IMR-90 (cell line): ENCODE data around the gene ELOVL1. TPM values are rescaled to one million over a fixed set of nuclear protein-coding genes. Genes with fewer than 3 reads are reported as not detected.

ENCODE experiments used
- ATAC-seq: fragments of 200-7000 bp; cut with Tn5 transposase; 2 replicates; pipeline ENCODE4 v1.9.1; 2020; ENCODE audit warnings: low read depth, mild to moderate bottlenecking, moderate library complexity
- BruUV-seq: library from RNA; stranded (reverse); fragments of 400-500 nt; replicated peaks from 2 replicates; lab custom pipeline; 2021; lab: Mats Ljungman, UMichigan
- CTCF ChIA-PET: fragments of 300-600 bp; formaldehyde crosslinking; extraction: SDS; loops from one replicate; lab custom pipeline; 2021; ENCODE audit warnings: antibody characterized with exemption; lab: Yijun Ruan, JAX
- POLR2A ChIA-PET: fragments of 300-600 bp; sonication (Branson Sonifier 250); formaldehyde crosslinking; loops from one replicate; lab custom pipeline; 2022; ENCODE audit warnings: antibody characterized with exemption; ENCODE audit not compliant: unreplicated experiment; lab: Charles Lee
- DNase-seq: peaks from one replicate; pipeline ENCODE4 v3.0.0; 2013
- H2AFZ ChIP-seq: replicated peaks from 2 replicates; pipeline ENCODE3; 2013; ENCODE audit warnings: low read length, mild to moderate bottlenecking; ENCODE audit not compliant: poor library complexity
- H2AK5ac ChIP-seq: 2 replicates; pipeline ENCODE4 v1.6.1; 2013; ENCODE audit warnings: low read depth, low read length, inconsistent platforms
- H2AK9ac ChIP-seq: replicated peaks from 2 replicates; pipeline ENCODE3; 2013; ENCODE audit warnings: mild to moderate bottlenecking, low read depth, low read length, moderate library complexity; ENCODE audit not compliant: poor library complexity
- H2BK120ac ChIP-seq: 2 replicates; pipeline ENCODE4 v1.6.1; 2013; ENCODE audit warnings: low read depth, low read length, inconsistent platforms
- H2BK15ac ChIP-seq: 3 replicates; pipeline ENCODE4 v1.6.1; 2013; ENCODE audit warnings: low read depth, low read length, inconsistent platforms
- H2BK20ac ChIP-seq: 2 replicates; pipeline ENCODE4 v1.6.1; 2013; ENCODE audit warnings: low read depth, mild to moderate bottlenecking, inconsistent platforms, low read length, moderate library complexity
- H2BK5ac ChIP-seq: 2 replicates; pipeline ENCODE4 v1.6.1; 2013; ENCODE audit warnings: mild to moderate bottlenecking, low read depth, low read length, inconsistent platforms; ENCODE audit not compliant: poor library complexity, severe bottlenecking
- H3K14ac ChIP-seq: replicated peaks from 2 replicates; pipeline ENCODE4 v1.6.1; 2013; ENCODE audit warnings: low read depth, low read length, inconsistent platforms
- H3K18ac ChIP-seq: 2 replicates; pipeline ENCODE4 v1.6.1; 2013; ENCODE audit warnings: low read depth, low read length, control low read depth
- H3K23ac ChIP-seq: 2 replicates; pipeline ENCODE4 v1.6.1; 2013; ENCODE audit warnings: low read depth, low read length, inconsistent platforms
- H3K27ac ChIP-seq: 2 replicates; pipeline ENCODE4 v1.5.1; 2013; ENCODE audit warnings: mild to moderate bottlenecking, control low read depth, low read length; ENCODE audit not compliant: insufficient read depth
- H3K27me3 ChIP-seq: 2 replicates; pipeline ENCODE4 v1.6.1; 2013; ENCODE audit warnings: low read length; ENCODE audit not compliant: control insufficient read depth, insufficient read depth
- H3K36me3 ChIP-seq: 2 replicates; pipeline ENCODE4 v1.6.1; 2013; ENCODE audit warnings: low read length, mixed read lengths; ENCODE audit not compliant: control insufficient read depth, insufficient read depth
- H3K4ac ChIP-seq: 2 replicates; pipeline ENCODE4 v1.6.1; 2013; ENCODE audit warnings: low read depth, low read length, inconsistent platforms
- H3K4me1 ChIP-seq: 2 replicates; pipeline ENCODE4 v1.6.1; 2013; ENCODE audit warnings: low read length, mixed read lengths; ENCODE audit not compliant: control insufficient read depth, insufficient read depth
- H3K4me2 ChIP-seq: 2 replicates; pipeline ENCODE4 v1.6.1; 2013; ENCODE audit warnings: low read depth, mild to moderate bottlenecking, control low read depth, low read length, moderate library complexity
- H3K4me3 ChIP-seq: 2 replicates; pipeline ENCODE4 v1.5.1; 2013; ENCODE audit warnings: low read depth, mild to moderate bottlenecking, control low read depth, low read length, moderate library complexity; ENCODE audit not compliant: insufficient read depth
- H3K56ac ChIP-seq: 2 replicates; pipeline ENCODE4 v1.6.1; 2013; ENCODE audit warnings: low read length, inconsistent platforms; ENCODE audit not compliant: insufficient read depth; ENCODE audit errors: extremely low read depth
- H3K79me1 ChIP-seq, 2 experiments: 2 replicates each; pipeline ENCODE4 v1.6.1; 2013; ENCODE audit warnings: low read length in 2 of 2, inconsistent platforms in 1 of 2, low read depth in 1 of 2
- H3K9ac ChIP-seq: 2 replicates; pipeline ENCODE4 v1.6.1; 2013; ENCODE audit warnings: low read depth, low read length, control low read depth
- H3K9me1 ChIP-seq: 2 replicates; pipeline ENCODE4 v1.6.1; 2013; ENCODE audit warnings: low read length, inconsistent platforms; ENCODE audit not compliant: insufficient read depth
- H3K9me3 ChIP-seq: 2 replicates; pipeline ENCODE4 v1.6.1; 2013; ENCODE audit warnings: low read length; ENCODE audit not compliant: control insufficient read depth, insufficient read depth
- H4K20me1 ChIP-seq: 2 replicates; pipeline ENCODE4 v1.6.1; 2013; ENCODE audit warnings: low read length, inconsistent platforms; ENCODE audit not compliant: insufficient read depth
- H4K5ac ChIP-seq: 2 replicates; pipeline ENCODE4 v1.6.1; 2013; ENCODE audit warnings: mild to moderate bottlenecking, low read depth, low read length, control low read depth
- H4K8ac ChIP-seq, 2 experiments: 2 replicates each; pipeline ENCODE4 v1.6.1; 2013; ENCODE audit warnings: low read depth in 2 of 2, low read length in 2 of 2, control low read depth in 1 of 2, inconsistent platforms in 1 of 2
- H4K91ac ChIP-seq: 2 replicates; pipeline ENCODE4 v1.6.1; 2013; ENCODE audit warnings: low read depth, low read length, inconsistent platforms; ENCODE audit not compliant: insufficient read depth
- MAZ ChIP-seq: IDR thresholded peaks from 2 replicates; pipeline ENCODE4 v1.6.1; 2012; ENCODE audit warnings: low read depth, mild to moderate bottlenecking, low read length, improper control_type of control experiment, moderate library complexity, borderline replicate concordance
- WGBS, 2 experiments: methylation state at CpG; one replicate each; pipeline versions ENCODE4 v1.1.5 to v1.1.7; 2013; ENCODE audit warnings: missing lambda C conversion rate in 2 of 2; ENCODE audit not compliant: insufficient read length in 1 of 2; ENCODE audit errors: extremely low coverage in 2 of 2; 5-methylcytosine and 5-hydroxymethylcytosine counted together
- dilution Hi-C: fragments of 300-500 bp; cut with HindIII; formaldehyde crosslinking; loops from one replicate; pipeline ENCODE4 v1.14.3; 2018; ENCODE audit warnings: low sequenced_read_pairs; ENCODE audit not compliant: unreplicated experiment
- in situ Hi-C: fragments of 300-500 bp; cut with MboI; formaldehyde crosslinking; loops from 3 replicates; pipeline ENCODE4 v1.14.3; 2019; ENCODE audit warnings: low sequenced_read_pairs, inconsistent platforms, mixed read lengths
- intact Hi-C: fragments of 100-400 bp; cut with micrococcal nuclease; formaldehyde crosslinking; loops from 2 replicates; pipeline ENCODE4 v1.10.0; 2022
- polyA plus RNA-seq, 3 experiments: library from polyadenylated mRNA; depleted of rRNA; stranded (reverse); fragments of >200 nt; gene quantifications; 2 replicates each; pipeline ENCODE4 v1.2.3, GENCODE V29; 2012; ENCODE audit warnings: low replicate concordance in 1 of 3
- total RNA-seq: library from RNA; depleted of rRNA; stranded (reverse); fragments of >200 nt; gene quantifications from 2 replicates; pipeline ENCODE4 v1.2.3, GENCODE V29; 2012

Gene ELOVL1
- total and polyA plus RNA-seq, 2 of the 4 experiments (the other 2 are of a cell fraction): 88.9 to 211 TPM

DNA sequence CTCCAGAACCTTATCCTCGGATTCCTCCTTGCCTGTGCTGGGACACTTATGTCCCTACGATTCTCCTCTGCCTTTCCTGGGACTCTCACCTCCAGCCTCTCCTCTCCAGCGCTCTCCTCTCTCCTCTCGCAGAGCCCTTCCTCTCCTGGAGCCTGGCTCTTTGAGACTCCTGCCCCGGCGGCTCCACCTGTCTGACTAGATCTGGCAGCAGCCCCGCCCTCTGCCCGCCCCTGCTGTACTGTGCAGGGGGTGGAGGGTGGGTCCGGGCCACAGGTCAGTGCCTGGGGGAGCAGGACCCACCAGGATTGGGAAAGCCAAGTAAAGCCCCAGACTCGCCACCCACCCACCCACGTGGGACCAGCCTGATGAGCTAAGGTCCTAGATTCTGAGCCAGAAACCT, 1.6 kb downstream of the ELOVL1 start:
- Histone ChIP-seq H3K9ac (peak overlapping the region; percentile 8; the same call in 1 of the 2 replicates), H3K14ac (peak overlapping the region; percentile 99), H2AFZ (no peak overlapping the region), H3K27ac (peak overlapping the region; percentile 93), H2AK5ac (peak overlapping the region; percentile 99), H2BK120ac (peak overlapping the region; percentile 11), H4K91ac (no peak overlapping the region), H4K20me1 (peaks cover 25% of the 10 kb centered on the region), H3K79me1 (peaks cover 23 to 75% of the 10 kb centered on the region in 2 experiments), H3K18ac (no peak overlapping the region), H2BK15ac (no peak overlapping the region), H3K4me1 (peaks cover 13% of the 10 kb centered on the region), H2BK20ac (no peak overlapping the region), H3K4me3 (no peak overlapping the region), H3K23ac (no peak overlapping the region), H3K4me2 (peak overlapping the region; percentile 22; the same call in 1 of the 2 replicates), H3K9me3 (no peaks in the 10 kb centered on the region), H4K5ac (no peak overlapping the region), H3K9me1 (peaks cover 15% of the 10 kb centered on the region; the same call in 1 of the 2 replicates), H2AK9ac (peak overlapping the region; percentile 100), H3K27me3 (no peaks in the 10 kb centered on the region), H4K8ac (peak overlapping the region; percentile 6 to 90; a peak in 2 of 4 replicates), H3K36me3 (peaks cover 40% of the 10 kb centered on the region), H2BK5ac (no peak overlapping the region), H3K4ac (peak overlapping the region; percentile 99), H3K56ac (no peak overlapping the region)
- BruUV-seq: no TSS peak
- TF ChIP-seq MAZ: no peak
- dilution Hi-C loops: no loop called here
- intact Hi-C loops: no loop called here
- CTCF ChIA-PET: no interaction called here
- POLR2A ChIA-PET: interaction anchor here (0.6 kb wide), 1 partner anchor 112 kb away, joined by 4 read pairs; no protein-coding TSS in a partner anchor
- no peak for DNase-seq
- ATAC-seq: no peak
- 53% methylated on average over 2 of the region's 11 CpGs; no CpG with 5 or more reads in 1 of the 2 experiments for WGBS, 2 experiments
- in situ Hi-C loops: no loop called here
